ENCODE measurements around the gene ENTPD6.

GRCh38 chr20:25214819-25215218, 19.3 kb downstream of the ENTPD6 start:
- TF ChIP-seq, protein P1, sequence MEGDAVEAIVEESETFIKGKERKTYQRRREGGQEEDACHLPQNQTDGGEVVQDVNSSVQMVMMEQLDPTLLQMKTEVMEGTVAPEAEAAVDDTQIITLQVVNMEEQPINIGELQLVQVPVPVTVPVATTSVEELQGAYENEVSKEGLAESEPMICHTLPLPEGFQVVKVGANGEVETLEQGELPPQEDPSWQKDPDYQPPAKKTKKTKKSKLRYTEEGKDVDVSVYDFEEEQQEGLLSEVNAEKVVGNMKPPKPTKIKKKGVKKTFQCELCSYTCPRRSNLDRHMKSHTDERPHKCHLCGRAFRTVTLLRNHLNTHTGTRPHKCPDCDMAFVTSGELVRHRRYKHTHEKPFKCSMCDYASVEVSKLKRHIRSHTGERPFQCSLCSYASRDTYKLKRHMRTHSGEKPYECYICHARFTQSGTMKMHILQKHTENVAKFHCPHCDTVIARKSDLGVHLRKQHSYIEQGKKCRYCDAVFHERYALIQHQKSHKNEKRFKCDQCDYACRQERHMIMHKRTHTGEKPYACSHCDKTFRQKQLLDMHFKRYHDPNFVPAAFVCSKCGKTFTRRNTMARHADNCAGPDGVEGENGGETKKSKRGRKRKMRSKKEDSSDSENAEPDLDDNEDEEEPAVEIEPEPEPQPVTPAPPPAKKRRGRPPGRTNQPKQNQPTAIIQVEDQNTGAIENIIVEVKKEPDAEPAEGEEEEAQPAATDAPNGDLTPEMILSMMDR (IDR thresholded peaks at IDR 0.05; ENCODE audit: low read depth, low read length, poor library complexity, severe bottlenecking) = no peak
- TF ChIP-seq EZH2phosphoT487 (IDR thresholded peaks at IDR 0.05; ENCODE audit: borderline replicate concordance, low read length) = no peak

All from DOHH2 (cell line).